Kasumi-1 (cell line): ENCODE data around the gene DDX46.
"Not testable (repeated sequence)": the region's sequence is repeated elsewhere in the genome, so short reads cannot be mapped to it uniquely, and the experiment has no call there.

Source experiments
- DNase-seq, 2 experiments: peaks; one replicate each; lab custom pipeline; 2025; lab: John Stamatoyannopoulos, UW

DDX46 gene, protein sequence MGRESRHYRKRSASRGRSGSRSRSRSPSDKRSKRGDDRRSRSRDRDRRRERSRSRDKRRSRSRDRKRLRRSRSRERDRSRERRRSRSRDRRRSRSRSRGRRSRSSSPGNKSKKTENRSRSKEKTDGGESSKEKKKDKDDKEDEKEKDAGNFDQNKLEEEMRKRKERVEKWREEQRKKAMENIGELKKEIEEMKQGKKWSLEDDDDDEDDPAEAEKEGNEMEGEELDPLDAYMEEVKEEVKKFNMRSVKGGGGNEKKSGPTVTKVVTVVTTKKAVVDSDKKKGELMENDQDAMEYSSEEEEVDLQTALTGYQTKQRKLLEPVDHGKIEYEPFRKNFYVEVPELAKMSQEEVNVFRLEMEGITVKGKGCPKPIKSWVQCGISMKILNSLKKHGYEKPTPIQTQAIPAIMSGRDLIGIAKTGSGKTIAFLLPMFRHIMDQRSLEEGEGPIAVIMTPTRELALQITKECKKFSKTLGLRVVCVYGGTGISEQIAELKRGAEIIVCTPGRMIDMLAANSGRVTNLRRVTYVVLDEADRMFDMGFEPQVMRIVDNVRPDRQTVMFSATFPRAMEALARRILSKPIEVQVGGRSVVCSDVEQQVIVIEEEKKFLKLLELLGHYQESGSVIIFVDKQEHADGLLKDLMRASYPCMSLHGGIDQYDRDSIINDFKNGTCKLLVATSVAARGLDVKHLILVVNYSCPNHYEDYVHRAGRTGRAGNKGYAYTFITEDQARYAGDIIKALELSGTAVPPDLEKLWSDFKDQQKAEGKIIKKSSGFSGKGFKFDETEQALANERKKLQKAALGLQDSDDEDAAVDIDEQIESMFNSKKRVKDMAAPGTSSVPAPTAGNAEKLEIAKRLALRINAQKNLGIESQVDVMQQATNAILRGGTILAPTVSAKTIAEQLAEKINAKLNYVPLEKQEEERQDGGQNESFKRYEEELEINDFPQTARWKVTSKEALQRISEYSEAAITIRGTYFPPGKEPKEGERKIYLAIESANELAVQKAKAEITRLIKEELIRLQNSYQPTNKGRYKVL

DNA sequence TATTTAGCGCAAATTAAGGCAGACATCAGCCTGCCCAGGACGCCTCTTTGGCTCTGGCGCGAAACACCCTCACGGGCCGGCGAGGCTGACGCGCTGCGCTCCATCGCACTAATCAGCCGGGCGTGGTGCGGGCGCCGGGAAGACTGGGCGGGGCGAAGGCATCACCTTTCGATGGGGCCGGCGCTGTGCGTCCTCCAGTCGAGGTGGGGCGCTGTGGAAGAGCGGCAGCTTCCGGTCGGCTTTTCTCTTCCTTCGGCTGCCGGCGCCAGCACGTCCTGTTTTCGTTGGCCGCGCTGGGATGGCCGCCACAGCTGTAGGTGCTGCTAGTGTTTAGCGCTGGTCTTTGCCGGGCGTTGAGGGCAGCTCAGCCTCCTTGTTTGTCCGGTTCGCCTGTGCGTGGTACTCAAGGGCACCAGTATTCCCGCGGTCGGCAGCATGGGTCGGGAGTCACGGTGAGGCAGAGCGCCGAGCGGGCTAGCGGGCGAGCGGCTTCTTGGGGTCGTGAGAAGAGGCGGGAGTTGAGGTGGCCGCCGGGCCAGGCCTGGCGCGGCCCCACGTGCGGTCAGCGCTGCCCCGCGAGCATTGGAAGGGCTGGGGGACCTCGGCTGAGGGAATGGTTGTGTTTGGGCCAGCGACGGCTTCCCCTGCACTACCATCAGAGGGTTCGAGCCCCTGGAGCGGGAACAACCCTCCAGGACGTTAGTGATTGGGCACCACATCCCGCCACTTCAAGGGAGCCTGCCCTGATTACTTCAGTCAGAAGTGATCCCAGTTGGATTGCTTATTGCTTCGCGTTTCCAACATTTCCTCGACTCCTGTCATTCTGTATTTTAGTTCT is at the start of gene DDX46:
TSS of gene DDX46 (plus strand) at position 276 of the 838 bp plus-strand sequence. CDS start at position 436, 160 bp downstream.
- peak; percentile 95 to 96 for DNase-seq

DNA sequence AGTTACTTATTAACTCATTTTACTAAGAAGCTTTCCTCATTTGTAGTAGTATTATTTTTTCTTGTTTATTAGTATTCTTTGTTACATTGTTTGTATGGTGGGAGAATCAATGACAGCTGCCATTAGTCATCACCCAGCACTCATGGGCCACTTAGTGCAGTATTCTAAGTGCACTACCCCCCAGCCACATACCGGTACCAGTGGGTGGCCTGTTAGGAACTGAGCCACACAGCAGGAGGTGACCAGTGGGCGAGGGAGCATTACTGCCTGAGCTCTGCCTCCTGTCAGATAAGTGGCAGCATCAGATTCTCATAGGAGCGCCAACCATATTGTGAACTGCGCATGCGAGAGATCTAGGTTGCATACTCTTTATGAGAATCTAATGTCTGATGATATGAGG is 44.5 kb upstream of the DDX46 start:
- DNase-seq = no peak

DNA sequence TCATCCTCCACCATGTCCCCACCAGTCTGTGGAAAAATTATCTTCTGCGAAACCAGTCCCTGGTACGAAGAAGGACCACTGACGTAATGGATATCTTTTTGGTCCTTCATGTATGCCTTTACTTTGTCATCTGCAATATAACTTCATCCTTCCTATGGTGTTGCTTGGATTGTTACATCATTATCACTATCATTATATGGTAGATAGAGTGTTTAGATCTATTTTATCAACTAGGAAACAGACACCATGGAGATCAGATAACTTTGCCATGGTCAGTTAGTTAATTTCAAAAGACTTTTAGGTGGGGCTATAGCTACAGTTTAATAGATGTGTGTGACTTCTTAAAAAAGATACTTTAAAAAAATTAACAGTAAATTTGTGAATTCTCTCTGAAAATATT is 44.0 kb upstream of the DDX46 start:
- DNase-seq = no peak

DNA sequence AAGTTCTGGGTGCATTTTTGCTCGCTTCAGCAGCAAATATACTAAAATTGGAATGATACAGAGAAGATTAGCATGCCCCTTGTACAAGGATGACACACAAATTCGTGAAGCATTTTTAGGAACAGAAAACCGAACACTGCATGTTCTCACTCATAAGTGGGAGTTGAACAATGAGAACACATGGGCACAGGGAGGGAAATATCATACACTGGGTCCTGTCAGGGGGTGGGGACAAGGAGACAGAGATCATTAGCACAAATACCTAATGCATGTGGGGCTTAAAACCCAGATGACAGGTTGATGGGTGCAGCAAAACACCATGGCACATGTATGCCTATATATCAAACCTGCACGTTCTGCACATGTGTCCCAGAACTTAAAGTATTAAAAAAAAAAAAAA is 43.1 kb upstream of the DDX46 start:
- DNase-seq = not testable (repeated sequence)

DNA sequence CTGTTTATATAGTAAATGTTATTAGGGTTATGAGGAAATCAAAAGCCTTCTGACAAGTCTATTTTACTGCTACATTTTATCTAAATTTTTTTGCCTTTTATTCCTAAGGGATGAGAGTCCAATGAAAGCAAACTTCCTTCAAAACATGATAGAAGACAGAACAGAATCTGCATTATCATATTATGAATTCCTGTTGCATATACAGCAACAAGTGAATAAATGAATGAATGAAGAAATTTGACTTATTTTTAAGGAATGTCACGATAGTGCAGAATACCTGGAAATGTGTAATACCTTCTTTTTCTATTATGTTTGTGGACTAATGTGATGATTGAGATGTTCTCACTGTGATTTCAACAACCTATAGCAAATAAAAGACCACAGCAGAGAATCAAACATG is 33.7 kb upstream of the DDX46 start:
- no peak for DNase-seq

DNA sequence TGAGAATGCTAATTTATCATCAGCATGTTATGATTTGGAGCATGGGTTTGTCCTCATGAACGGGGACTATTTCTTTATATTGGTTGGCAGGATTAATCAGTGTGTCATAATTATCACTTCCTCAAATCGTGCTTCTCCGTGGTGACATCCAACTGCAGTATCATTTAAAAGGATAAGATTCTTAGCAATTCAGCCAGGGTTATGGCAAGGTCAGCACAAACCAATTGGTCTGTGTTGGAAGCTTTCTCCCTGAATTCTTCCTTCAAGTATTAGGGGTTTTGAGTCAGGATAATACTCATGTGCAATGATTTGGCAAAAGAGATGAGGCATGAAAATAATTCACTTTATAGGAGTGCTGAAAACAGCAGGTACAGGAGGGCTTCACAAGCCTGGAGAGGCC is 25.8 kb upstream of the DDX46 start:
- no peak for DNase-seq

DNA sequence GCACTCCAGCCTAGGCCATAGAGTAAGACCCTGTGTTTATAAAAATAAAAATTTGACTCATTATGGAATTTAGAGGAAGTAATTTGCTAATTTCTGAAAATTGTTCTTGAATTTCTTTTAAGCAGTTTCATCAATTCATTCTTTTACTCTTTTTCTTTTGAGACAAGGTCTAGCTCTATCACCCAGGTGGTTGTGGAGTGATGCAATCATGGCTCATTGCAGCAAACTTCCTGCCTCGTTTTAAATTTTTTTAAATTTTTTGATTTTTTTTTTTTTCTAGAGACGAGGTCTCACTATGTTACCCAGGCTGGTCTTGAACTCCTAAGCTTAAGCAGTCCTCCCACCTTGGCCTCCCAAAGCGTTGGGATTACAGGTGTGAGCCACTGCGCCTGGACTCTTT is 23.3 kb upstream of the DDX46 start:
- no peak for DNase-seq

DNA sequence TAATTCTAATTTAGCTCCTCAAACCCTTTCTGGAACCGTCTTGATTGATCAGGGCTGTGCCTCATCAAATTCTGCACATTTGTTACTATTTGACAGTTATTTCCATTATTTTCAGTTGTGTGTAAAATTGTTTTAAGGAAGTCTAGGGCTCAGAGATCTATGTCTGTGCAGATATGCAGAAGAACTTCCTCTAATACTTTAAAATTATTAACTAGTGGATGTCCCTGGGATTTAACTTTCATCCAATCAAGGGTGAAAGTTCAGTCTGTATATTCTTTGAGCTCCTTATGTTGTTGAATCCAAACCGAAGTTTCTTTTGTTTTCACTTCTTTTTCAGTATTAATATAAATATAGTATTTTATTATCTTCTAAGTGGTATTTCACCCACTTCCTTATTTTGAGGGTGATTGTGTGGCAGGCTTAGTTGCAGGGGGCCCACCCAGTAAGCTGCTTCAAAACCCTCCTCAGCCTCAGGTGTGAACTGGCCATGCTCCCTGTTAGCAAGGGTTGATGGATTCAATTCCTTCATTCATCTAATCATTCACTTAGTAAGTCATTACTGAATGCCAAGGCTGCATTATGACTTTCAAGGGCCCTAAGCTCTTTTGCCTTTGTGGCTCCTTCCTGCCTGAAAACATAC is 22.3 kb upstream of the DDX46 start:
- DNase-seq = peak; percentile 31 to 65

DNA sequence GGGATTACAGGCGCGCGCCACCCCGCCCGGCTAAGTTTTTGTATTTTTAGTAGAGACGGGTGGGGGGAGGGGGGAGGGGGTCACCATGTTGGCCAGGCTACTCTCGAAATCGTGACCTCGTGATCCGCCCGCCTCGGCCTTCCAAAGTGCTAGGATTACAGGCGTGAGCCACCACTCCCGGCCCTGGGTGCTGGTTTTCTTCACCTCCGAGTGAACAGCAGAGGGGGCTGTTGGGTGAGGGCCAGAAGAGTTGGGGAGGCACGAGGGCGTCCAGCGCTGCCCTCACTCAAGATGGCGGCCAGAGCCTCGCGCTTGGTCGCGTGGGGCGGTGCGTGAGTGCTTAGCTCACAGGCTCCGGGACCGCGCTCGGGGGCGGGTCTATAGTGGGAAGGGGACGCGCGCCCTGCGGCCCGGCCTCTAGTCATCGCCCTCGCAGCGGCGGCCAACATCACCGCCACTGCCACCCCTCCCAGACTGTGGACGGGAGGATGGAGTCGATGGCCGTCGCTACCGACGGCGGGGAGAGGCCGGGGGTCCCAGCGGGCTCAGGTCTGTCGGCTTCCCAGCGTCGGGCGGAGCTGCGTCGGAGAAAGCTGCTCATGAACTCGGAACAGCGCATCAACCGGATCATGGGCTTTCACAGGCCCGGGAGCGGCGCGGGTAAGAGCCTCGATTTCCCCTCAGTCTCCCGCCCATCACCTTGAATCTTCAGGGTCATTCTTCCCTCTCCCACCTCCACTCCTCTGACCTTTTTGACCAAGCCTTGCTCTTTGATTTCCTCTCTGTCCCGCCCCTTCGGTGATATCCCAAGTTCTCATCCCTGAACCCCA is 20.2 kb upstream of the DDX46 start, which contains the start of gene CAMLG:
TSS of gene CAMLG (plus strand) at position 416 of the 830 bp plus-strand sequence. CDS start at position 489, 73 bp downstream.
- peak; percentile 92 to 94 for DNase-seq

DNA sequence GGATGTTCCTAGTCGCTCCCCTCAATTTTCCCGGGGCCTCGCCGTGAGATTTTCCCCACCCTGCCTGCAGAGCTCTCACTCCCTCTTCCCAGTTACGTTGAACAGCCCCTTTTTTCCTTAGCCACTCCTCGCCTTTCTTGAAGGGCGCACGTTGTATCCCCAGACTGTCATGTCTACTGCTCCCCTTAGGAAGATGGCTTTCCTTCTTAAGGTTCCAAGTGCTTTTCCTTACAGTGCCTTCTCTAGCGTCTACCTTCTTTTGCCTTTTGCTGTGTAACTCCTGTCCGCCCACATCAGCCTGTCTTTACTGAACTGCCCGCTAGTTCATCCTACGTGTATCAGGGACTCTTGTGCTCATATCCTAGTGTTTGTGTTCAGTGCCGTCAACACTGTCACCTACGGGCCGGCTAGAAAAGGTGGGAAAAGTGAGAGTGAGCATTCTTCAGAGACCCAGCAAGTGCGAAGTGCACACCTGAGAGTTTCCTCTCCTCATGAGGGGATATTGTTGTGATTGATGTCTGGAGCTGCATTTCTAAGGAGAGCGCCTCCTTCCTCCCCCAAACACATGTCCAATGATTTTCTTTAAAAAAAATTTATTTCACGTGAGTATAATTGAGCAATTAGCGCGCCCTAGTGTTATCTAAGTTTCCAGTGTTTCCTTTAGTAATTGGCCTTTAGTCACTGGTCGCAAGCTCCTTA is 19.5 kb upstream of the DDX46 start:
- DNase-seq = peak; percentile 69 to 72

DNA sequence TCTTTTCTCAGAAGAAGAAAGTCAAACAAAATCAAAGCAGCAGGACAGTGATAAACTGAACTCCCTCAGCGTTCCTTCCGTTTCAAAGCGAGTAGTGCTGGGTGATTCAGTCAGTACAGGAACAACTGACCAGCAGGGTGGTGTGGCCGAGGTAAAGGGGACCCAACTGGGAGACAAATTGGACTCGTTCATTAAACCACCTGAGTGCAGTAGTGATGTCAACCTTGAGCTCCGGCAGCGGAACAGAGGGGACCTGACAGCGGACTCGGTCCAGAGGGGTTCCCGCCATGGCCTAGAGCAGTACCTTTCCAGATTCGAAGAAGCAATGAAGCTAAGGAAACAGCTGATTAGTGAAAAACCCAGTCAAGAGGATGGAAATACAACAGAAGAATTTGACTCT is 17.5 kb upstream of the DDX46 start:
- DNase-seq = no peak

DNA sequence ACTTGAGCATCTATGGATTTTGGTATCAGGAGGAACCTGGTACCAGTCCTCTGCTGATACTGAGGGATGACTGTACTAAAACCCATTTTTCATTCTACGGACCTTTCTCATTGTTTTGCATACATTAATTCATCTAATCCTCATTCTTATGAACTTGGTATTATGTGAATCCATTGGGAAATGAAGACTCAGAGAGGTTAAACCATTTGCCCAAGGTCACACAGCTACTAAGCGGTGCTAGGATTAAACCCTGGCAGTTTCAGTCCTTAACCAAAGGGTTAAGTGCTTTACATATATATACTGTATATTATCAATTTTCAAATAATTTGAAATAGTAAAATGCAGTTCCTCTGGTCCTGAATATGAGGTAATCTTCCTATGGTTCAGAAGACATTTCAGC is 16.4 kb upstream of the DDX46 start:
- DNase-seq = no peak

DNA sequence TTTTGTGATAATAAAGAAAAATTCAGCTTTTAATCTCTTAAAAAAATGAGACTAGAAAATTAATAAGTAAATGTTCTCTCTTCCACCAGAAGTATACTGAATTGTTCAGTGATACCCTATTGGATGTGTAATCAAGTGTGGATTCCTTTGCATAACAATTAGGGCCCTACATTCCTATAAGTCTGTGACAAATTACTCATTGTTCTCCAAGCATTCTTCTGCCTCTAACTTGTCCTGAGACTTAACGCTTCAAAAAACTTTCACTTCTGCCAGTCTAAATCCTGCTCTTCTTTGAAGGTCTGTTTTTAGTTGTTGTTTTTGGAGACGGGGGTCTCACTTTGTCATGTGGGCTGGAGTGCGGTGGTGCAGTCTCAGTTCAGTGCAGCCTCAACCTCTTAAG is 9.2 kb upstream of the DDX46 start:
- DNase-seq = no peak

DNA sequence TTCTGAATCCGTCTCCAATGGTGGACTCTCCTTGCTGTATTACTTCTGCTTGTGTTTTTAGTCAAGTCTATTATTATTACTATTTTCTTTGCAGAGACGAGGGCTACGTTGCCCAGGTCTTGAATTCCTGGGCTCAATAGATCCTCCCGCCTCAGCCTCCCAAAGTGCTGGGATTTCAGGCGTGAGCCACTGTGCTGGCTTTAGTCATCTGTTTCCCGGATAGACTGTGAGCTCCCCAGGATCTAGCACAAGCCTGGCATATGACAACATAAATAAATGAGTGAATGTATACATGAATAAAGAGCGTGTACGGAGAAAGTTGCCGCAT is 439 bp upstream of the DDX46 start:
- DNase-seq = no peak

DNA sequence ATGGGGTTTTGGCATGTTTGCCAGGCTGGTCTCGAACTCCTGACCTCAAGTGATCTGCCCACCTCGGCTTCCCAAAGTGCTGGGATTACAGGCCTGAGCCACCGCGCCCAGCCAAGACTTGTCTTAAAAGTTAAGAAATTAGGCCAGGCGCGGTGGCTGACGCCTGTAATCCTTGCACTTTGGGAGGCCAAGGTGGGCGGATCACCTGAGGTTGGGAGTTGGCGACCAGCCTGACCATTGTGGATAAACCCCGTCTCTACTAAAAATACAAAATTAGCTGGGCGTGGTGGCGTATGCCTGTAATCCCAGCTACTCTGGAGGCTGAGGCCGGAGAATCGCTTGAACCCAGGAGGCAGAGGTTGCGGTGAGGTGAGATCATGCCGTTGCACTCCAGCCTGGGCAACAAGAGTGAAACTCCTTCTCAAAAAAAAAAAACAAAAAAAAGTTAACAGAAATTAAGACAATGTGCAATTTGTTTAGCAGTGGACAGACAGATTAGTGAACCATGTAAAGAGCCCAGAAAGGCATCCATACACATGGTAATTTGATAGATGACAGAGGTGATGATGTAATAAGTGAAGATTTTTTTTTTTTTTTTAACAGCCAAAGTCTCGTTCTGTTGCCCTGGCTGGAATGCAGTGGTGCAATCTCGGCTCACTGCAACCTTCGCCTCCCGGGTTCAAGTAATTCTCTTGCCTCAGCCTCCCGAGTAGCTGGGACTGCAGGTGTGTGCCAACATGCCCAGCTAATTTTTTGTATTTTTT is 9.1 kb downstream of the DDX46 start:
- not testable (repeated sequence) for DNase-seq

DNA sequence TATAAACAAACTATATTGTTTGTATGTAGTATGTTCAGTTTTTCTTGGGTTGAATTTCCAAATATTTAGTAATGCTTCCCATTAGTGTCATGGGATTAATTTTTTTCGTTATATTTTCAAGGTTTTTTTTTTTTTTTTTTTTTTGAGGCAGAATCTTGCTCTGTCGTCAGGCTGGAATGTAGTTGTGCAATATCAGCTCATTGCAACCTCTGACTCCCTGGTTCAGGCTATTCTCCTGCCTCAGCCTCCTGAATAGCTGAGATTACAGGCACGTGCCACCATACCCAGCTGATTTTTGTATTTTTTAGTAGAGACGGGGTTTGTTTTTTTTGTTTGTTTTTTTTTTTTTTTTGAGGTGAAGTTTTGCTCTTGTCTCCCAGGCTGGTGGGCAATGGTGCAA is 10.6 kb downstream of the DDX46 start:
- no peak for DNase-seq

DNA sequence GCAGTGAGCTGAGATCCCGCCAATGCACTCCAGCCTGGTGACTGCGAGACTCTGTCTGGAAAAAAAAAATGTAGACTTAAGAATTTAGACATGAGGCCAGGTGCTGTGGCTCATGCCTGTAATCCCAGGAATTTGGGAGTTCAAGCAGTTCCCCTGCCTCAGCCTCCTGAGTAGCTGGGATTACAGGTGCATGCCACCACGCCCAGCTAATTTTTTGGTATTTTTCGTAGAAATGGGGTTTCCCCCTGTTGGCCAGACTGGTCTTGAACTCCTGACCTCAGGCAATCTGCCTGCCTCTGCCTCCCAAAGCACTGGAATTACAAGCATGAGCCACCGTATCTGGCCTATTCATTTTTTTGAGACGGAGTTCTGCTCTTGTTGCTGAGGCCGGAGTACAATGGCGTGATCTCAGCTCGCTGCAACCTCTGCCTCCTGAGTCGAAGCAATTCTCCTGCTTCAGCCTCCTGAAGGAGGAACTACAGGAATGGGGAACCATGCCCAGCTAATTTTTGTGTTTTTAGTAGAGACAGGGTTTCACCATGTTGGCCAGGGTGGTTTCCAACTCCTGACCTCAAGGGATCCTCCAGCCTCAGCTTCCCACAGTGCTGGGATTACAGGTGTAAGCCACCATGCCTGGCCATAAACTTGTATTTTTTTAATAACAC is 14.0 kb downstream of the DDX46 start:
- DNase-seq = no peak

DNA sequence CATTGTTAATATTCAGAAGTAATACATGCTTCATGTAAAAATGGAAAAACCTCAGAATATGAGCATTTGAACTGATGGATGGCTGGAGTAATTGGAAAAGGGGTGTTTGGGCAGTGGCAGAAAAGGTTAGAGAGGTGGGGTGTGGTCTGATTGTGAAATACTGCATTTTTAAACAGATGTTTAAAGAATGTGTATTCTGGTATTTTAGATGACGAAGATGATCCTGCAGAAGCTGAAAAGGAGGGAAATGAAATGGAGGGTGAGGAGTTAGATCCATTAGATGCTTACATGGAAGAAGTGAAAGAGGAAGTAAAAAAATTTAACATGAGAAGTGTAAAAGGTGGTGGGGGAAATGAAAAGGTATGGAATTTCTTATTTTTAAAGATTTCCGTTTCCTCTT is 18.8 kb downstream of the DDX46 start:
- no peak for DNase-seq
